HG02763 (cell line): ENCODE measurements around the gene OFD1.

Experiments used
- ATAC-seq: cut with Tn5 transposase; IDR thresholded peaks from one replicate; pipeline ENCODE4 v1.9.1; 2021; ENCODE audit warnings: mild to moderate bottlenecking, moderate library complexity; ENCODE audit not compliant: unreplicated experiment

Gene OFD1

GRCh38 chrX:13790206-13791131 is 55.9 kb downstream of the OFD1 start:
- ATAC-seq: no peak

GRCh38 chrX:13791145-13791544 is 56.6 kb downstream of the OFD1 start:
- ATAC-seq: no peak

GRCh38 chrX:13791559-13791958 is 57.0 kb downstream of the OFD1 start:
- no peak for ATAC-seq

GRCh38 chrX:13793897-13794296 is 59.3 kb downstream of the OFD1 start:
- no peak for ATAC-seq

GRCh38 chrX:13794417-13794816 is 59.9 kb downstream of the OFD1 start:
- no peak for ATAC-seq

GRCh38 chrX:13797512-13797911 is 63.0 kb downstream of the OFD1 start:
- ATAC-seq: no peak

- no peak for ATAC-seq
These were observed 63.6 kb downstream of the OFD1 start for GRCh38 chrX:13798184-13798583.

- ATAC-seq: no peak
These were observed 68.6 kb downstream of the OFD1 start for GRCh38 chrX:13803116-13803515.

- no peak for ATAC-seq
These were observed 70.7 kb downstream of the OFD1 start for GRCh38 chrX:13805241-13805640.

GRCh38 chrX:13808293-13808692 is 73.7 kb downstream of the OFD1 start:
- no peak for ATAC-seq

GRCh38 chrX:13808865-13809264 is 74.3 kb downstream of the OFD1 start:
- no peak for ATAC-seq

GRCh38 chrX:13815664-13816063 is 81.1 kb downstream of the OFD1 start:
- ATAC-seq: no peak

- ATAC-seq: no peak
These were observed 81.6 kb downstream of the OFD1 start for GRCh38 chrX:13816176-13816575.

- no peak for ATAC-seq
These were observed 82.4 kb downstream of the OFD1 start, which contains the start of gene GPM6B for GRCh38 chrX:13816643-13817627. Gene GPM6B, minus strand, starts transcription at chrX:13817093. Its CDS starts 189 bp downstream, at chrX:13816904.
